ENCODE measurements around the gene FCHSD1.
A peak's percentile ranks its signal among the peaks of the same experiment; 100 is the strongest.

The FCHSD1 gene

GRCh38 chr5:141650851-141651727 is at the start of gene FCHSD1:
TSS of gene FCHSD1 (minus strand) at chr5:141651418. CDS start at chr5:141651368, 50 bp downstream.
- H3K4me1 Mint-ChIP-seq = no peaks in the 10 kb centered on the region
- no peaks in the 10 kb centered on the region for H3K9me3 Mint-ChIP-seq
- H3K36me3 Mint-ChIP-seq (ENCODE audit: low read depth) = peaks cover 3% of the 10 kb centered on the region
- peak within 1 kb of the TSS; percentile 93 to 97 (median 96) for H3K4me3 Mint-ChIP-seq
- TF ChIP-seq CTCF (IDR thresholded peaks at IDR 0.05; ENCODE audit: unreplicated experiment in 3 of 3) = no peak
- no peak within 1 kb of the TSS for H3K27ac Mint-ChIP-seq
- peaks cover 29% of the 10 kb centered on the region for H3K27me3 Mint-ChIP-seq (ENCODE audit: low read depth)

GRCh38 chr5:141697586-141697985 is 46.4 kb upstream of the FCHSD1 start:
- no peaks in the 10 kb centered on the region for H3K9me3 Mint-ChIP-seq
- H3K27me3 Mint-ChIP-seq (ENCODE audit: low read depth) = no peaks in the 10 kb centered on the region
- H3K36me3 Mint-ChIP-seq (ENCODE audit: low read depth) = no peaks in the 10 kb centered on the region
- H3K4me1 Mint-ChIP-seq = peaks cover 8% of the 10 kb centered on the region
- no peak for TF ChIP-seq CTCF (IDR thresholded peaks at IDR 0.05; ENCODE audit: unreplicated experiment in 3 of 3)
- H3K27ac Mint-ChIP-seq = no peak overlapping the region
- H3K4me3 Mint-ChIP-seq = no peak overlapping the region

- TF ChIP-seq CTCF (IDR thresholded peaks at IDR 0.05; ENCODE audit: unreplicated experiment in 3 of 3) = no peak
- no peaks in the 10 kb centered on the region for H3K36me3 Mint-ChIP-seq (ENCODE audit: low read depth)
- no peak overlapping the region for H3K27ac Mint-ChIP-seq
- peaks cover 4% of the 10 kb centered on the region for H3K4me1 Mint-ChIP-seq
- no peak overlapping the region for H3K4me3 Mint-ChIP-seq
- no peaks in the 10 kb centered on the region for H3K9me3 Mint-ChIP-seq
- H3K27me3 Mint-ChIP-seq (ENCODE audit: low read depth) = peaks cover 10% of the 10 kb centered on the region
Observed at GRCh38 chr5:141696431-141696830, 45.2 kb upstream of the FCHSD1 start.

DNA sequence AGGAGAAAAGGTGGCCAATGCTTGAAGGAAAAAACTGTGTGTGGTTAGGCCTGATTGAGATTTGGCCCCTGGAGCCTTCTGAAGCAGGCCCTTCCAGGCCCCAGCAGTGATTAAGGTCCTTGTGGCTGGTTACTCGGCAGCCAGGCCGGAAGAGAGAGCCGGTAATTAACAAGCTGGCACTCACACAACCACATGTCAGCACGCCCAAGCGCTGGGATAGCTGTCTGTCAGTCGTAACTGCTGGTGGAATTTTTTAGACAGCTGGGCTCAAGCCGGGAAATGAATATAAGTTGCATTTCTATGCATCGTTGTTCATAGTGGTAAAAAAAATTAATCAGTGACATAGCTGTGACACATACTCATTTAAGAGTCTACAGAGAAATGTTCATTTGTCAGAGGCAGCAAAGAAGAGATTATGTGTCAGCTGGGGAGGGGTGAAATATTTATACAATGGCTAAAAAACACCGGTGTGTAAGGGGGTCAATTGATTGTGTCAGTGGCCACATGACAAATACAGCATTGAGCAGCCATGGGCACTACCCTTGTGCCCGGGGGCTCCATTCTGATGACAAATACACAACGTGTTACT is 44.5 kb upstream of the FCHSD1 start:
- Mint-ChIP-seq H3K36me3 (ENCODE audit: low read depth) (no peaks in the 10 kb centered on the region), H3K4me3 (no peak overlapping the region), H3K9me3 (no peaks in the 10 kb centered on the region), H3K27ac (no peak overlapping the region), H3K27me3 (ENCODE audit: low read depth) (peaks cover 17% of the 10 kb centered on the region), H3K4me1 (peaks cover 4% of the 10 kb centered on the region)
- TF ChIP-seq CTCF (IDR thresholded peaks at IDR 0.05; ENCODE audit: unreplicated experiment in 3 of 3) = no peak

GRCh38 chr5:141694479-141694878 is 43.3 kb upstream of the FCHSD1 start:
- Mint-ChIP-seq H3K27me3 (ENCODE audit: low read depth) (peaks cover 29% of the 10 kb centered on the region), H3K27ac (no peak overlapping the region), H3K9me3 (no peaks in the 10 kb centered on the region), H3K4me1 (peaks cover 4% of the 10 kb centered on the region), H3K36me3 (ENCODE audit: low read depth) (no peaks in the 10 kb centered on the region), H3K4me3 (no peak overlapping the region)
- TF ChIP-seq CTCF (IDR thresholded peaks at IDR 0.05; ENCODE audit: unreplicated experiment in 3 of 3) = no peak
